GM12878 (cell line): ENCODE results near the gene BRSK2. TPM values are rescaled to one million over a fixed set of nuclear protein-coding genes. Genes with fewer than 3 reads are reported as not detected.

ENCODE experiments used
- ATAC-seq: fragments of 200-7000 bp; cut with Tn5 transposase; 3 replicates; pipeline ENCODE4 v1.9.1; 2020; ENCODE audit warnings: mild to moderate bottlenecking, moderate library complexity
- BruUV-seq: library from RNA; stranded (reverse); fragments of 400-500 nt; replicated peaks from 2 replicates; lab custom pipeline; 2021; lab: Mats Ljungman, UMichigan
- CTCF ChIA-PET: fragments of 300-600 bp; sonication (Branson Sonifier 250); formaldehyde crosslinking; extraction: SDS; loops from one replicate; lab custom pipeline; 2021; ENCODE audit warnings: inconsistent platforms; lab: Yijun Ruan, JAX
- POLR2A ChIA-PET: fragments of 350-600 bp; formaldehyde crosslinking; extraction: SDS; loops from one replicate; lab custom pipeline; 2021; ENCODE audit warnings: inconsistent platforms; lab: Charles Lee
- RAD21 ChIA-PET: fragments of 300-600 bp; sonication (Branson Sonifier 250); formaldehyde crosslinking; loops from one replicate; lab custom pipeline; 2023; ENCODE audit warnings: antibody characterized with exemption; ENCODE audit not compliant: unreplicated experiment; lab: Charles Lee
- SMC1A ChIA-PET: fragments of 300-600 bp; sonication (Branson Sonifier 250); formaldehyde crosslinking; loops from one replicate; lab custom pipeline; 2023; ENCODE audit not compliant: unreplicated experiment, uncharacterized antibody; lab: Charles Lee
- DNase-seq: peaks from one replicate; pipeline ENCODE4 v3.0.0-alpha.2; 2011; ENCODE audit warnings: low read depth, low spot score
- FAIRE-seq: peaks from 3 replicates; lab custom pipeline; 2011; peaks lifted over from hg19 to GRCh38; lab: Jason Lieb, UNC
- H2AFZ ChIP-seq: 2 replicates; pipeline ENCODE4 v1.6.0; 2011; ENCODE audit warnings: low read depth, low read length, control low read depth; ENCODE audit not compliant: control insufficient read depth
- H3K27ac ChIP-seq: 2 replicates; pipeline ENCODE4 v1.5.1; 2011; ENCODE audit warnings: control low read depth; ENCODE audit not compliant: control insufficient read depth, insufficient read depth
- H3K27me3 ChIP-seq, 2 experiments: replicated peaks in 1 of 2; 2 replicates each; pipeline versions ENCODE4 v1.6.0 to v1.6.1; 2011; ENCODE audit warnings: low read length in 1 of 2; ENCODE audit not compliant: control insufficient read depth in 2 of 2, insufficient read depth in 2 of 2
- H3K36me3 ChIP-seq, 2 experiments: 2 replicates each; pipeline ENCODE4 v1.5.1; 2011; ENCODE audit warnings: low read length in 1 of 2; ENCODE audit not compliant: control insufficient read depth in 2 of 2, insufficient read depth in 2 of 2
- H3K4me1 ChIP-seq: 2 replicates; pipeline ENCODE4 v1.6.1; 2011; ENCODE audit warnings: mild to moderate bottlenecking, low read length, moderate library complexity, mixed read lengths; ENCODE audit not compliant: control insufficient read depth, insufficient read depth
- H3K4me2 ChIP-seq: 2 replicates; pipeline ENCODE4 v1.6.0; 2011; ENCODE audit warnings: control low read depth; ENCODE audit not compliant: control insufficient read depth, insufficient read depth
- H3K4me3 ChIP-seq: fragments of 200-600 bp; sonication (generic); 2 replicates; pipeline ENCODE4 v1.5.1; 2016
- H3K79me2 ChIP-seq: 2 replicates; pipeline ENCODE4 v1.6.0; 2011; ENCODE audit warnings: low read length; ENCODE audit not compliant: control insufficient read depth, insufficient read depth
- H3K9ac ChIP-seq: 2 replicates; pipeline ENCODE4 v1.8.0; 2011; ENCODE audit warnings: low read length, control low read depth, mixed read lengths; ENCODE audit not compliant: control insufficient read depth, insufficient read depth
- H3K9me3 ChIP-seq: replicated peaks from 3 replicates; pipeline ENCODE4 v1.5.1; 2011; ENCODE audit warnings: mild to moderate bottlenecking, low read length; ENCODE audit not compliant: control insufficient read depth, insufficient read depth
- H4K20me1 ChIP-seq: 2 replicates; pipeline ENCODE4 v1.6.0; 2011; ENCODE audit not compliant: control insufficient read depth, insufficient read depth
- ESRRA ChIP-seq: IDR thresholded peaks from 2 replicates; pipeline ENCODE4 v1.6.1; 2012; ENCODE audit warnings: mild to moderate bottlenecking, low read length, improper control_type of control experiment
- HDAC6 ChIP-seq: fragments of 200-600 bp; sonication (generic); IDR thresholded peaks from one replicate; pipeline ENCODE4 v1.8.0; 2017; ENCODE audit warnings: antibody characterized with exemption; ENCODE audit not compliant: unreplicated experiment
- JUNB ChIP-seq: IDR thresholded peaks from 2 replicates; pipeline ENCODE4 v1.6.1; 2016; ENCODE audit warnings: antibody characterized with exemption, mild to moderate bottlenecking
- KDM1A ChIP-seq: fragments of 200-600 bp; sonication (generic); IDR thresholded peaks from 2 replicates; pipeline ENCODE4 v1.6.1; 2016; ENCODE audit warnings: borderline replicate concordance
- KLF5 ChIP-seq: fragments of 450-650 bp; IDR thresholded peaks from 2 replicates; pipeline ENCODE4 v1.6.1; 2014; ENCODE audit warnings: mild to moderate bottlenecking; ENCODE audit not compliant: partially characterized antibody
- MTA3 ChIP-seq: IDR thresholded peaks from 2 replicates; pipeline ENCODE4 v1.6.1; 2012; ENCODE audit warnings: low read length, inconsistent platforms, borderline replicate concordance
- SMAD1 ChIP-seq: fragments of 450-650 bp; IDR thresholded peaks from 2 replicates; pipeline ENCODE4 v1.6.1; 2018; ENCODE audit warnings: mild to moderate bottlenecking, low read depth; ENCODE audit not compliant: partially characterized antibody
- SMAD5 ChIP-seq: IDR thresholded peaks from 2 replicates; pipeline ENCODE4 v1.6.1; 2016; ENCODE audit warnings: antibody characterized with exemption, low read depth
- SREBF2 ChIP-seq: IDR thresholded peaks from 2 replicates; pipeline ENCODE4 v1.6.1; 2012; ENCODE audit warnings: mild to moderate bottlenecking, low read length
- STAT3 ChIP-seq: IDR thresholded peaks from 2 replicates; pipeline ENCODE4 v1.6.1; 2011; ENCODE audit warnings: low read depth, low read length, improper control_type of control experiment
- WGBS: methylation state at CpG from one replicate; pipeline ENCODE4 v1.1.6; 2016; ENCODE audit warnings: low lambda C conversion rate; ENCODE audit not compliant: insufficient replicate concordance, insufficient coverage; ENCODE audit errors: missing lambda C conversion rate; 5-methylcytosine and 5-hydroxymethylcytosine counted together
- in situ Hi-C: fragments of 300-500 bp; cut with MboI; formaldehyde crosslinking; loops from 9 replicates; pipeline ENCODE4 v1.14.3; 2018; ENCODE audit warnings: mixed read lengths
- intact Hi-C: fragments of 100-400 bp; cut with micrococcal nuclease; formaldehyde crosslinking; loops from one replicate; pipeline ENCODE4 v1.14.2; 2022; ENCODE audit not compliant: unreplicated experiment
- polyA plus RNA-seq, 11 experiments: library from polyadenylated mRNA; depleted of rRNA in 4 of 11; unstranded in 6 of 11; stranded (reverse) in 5 of 11; fragments of >200 nt; fragmentation: Nextera tagmentation in 4 of 11; fragmentation: Illumina TruSeq in 1 of 11; extraction: Ambion mirVana in 4 of 11; extraction: Trizol in 1 of 11; gene quantifications; 1 replicate in 1 of 11; 2 replicates in 10 of 11; pipeline versions ENCODE4 v1.2.1 to v1.2.3, GENCODE V29; 2011 to 2016; ENCODE audit warnings: inconsistent platforms in 2 of 11, missing spikeins in 2 of 11, low read depth in 1 of 11
- total RNA-seq, 4 experiments: library from RNA; depleted of rRNA in 3 of 4; stranded (reverse); fragments of >200 nt in 3 of 4; fragmentation: Illumina TruSeq in 1 of 4; extraction: Trizol in 1 of 4; gene quantifications; 2 replicates each; pipeline versions ENCODE4 v1.2.1 to v1.2.3, GENCODE V29; 2013 to 2021
- TF ChIP-seq, protein P1 (sequence below): fragments of 450-650 bp; formaldehyde crosslinking; IDR thresholded peaks from 2 replicates; pipeline ENCODE4 v1.4.0; 2020; ENCODE audit warnings: mild to moderate bottlenecking, moderate library complexity
- TF ChIP-seq, protein P2 (sequence below): IDR thresholded peaks from 2 replicates; pipeline ENCODE4 v1.6.1; 2012; ENCODE audit warnings: low read length, inconsistent platforms
- TF ChIP-seq, protein P3 (sequence below): fragments of 450-650 bp; IDR thresholded peaks from 2 replicates; pipeline ENCODE4 v1.6.1; 2016; ENCODE audit warnings: mild to moderate bottlenecking
- TF ChIP-seq, protein P4 (sequence below): fragments of 150-350 bp; IDR thresholded peaks from 2 replicates; pipeline ENCODE4 v1.6.1; 2016; ENCODE audit warnings: low read depth, low read length

The BRSK2 gene
- total and polyA plus RNA-seq, 10 of the 15 experiments (the other 5 are each of a cell fraction or from before 2014, with no cell fraction given): 0.13 TPM; not detected in 9

DNA sequence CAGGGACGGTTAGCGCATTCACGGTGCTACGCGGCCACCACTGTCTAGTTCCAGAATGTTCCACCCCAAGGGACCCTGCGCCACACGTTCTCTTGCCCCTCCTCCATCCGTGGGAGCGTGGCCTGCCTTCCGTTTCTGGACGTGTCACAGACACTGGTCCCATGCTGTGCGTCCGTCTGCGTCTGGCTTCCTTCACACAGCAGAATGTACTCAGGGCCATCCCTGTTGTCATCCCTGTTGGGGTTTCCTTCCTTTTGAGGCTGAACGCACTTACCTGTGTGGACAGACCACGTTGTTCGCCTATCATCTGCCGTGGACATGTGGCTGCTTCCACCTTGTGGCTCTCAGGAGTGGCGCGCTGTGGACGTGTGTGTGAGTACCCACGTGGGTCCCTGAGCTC lies 24.9 kb downstream of the BRSK2 start:
- Histone ChIP-seq H4K20me1 (no peaks in the 10 kb centered on the region), H3K27me3 (no peaks in the 10 kb centered on the region), H3K36me3 (no peaks in the 10 kb centered on the region), H3K9me3 (peaks cover 8% of the 10 kb centered on the region; the same call in 2 of the 3 replicates), H2AFZ (no peak overlapping the region), H3K4me1 (no peaks in the 10 kb centered on the region), H3K4me3 (no peak overlapping the region)
- POLR2A ChIA-PET: no interaction called here
- in situ Hi-C loops: no loop called here
- 70% methylated on average over 22 of the region's 22 CpGs for WGBS
- no peak for ATAC-seq
- CTCF ChIA-PET: no interaction called here
- TF ChIP-seq MTA3: no peak
- no peak for TF ChIP-seq HDAC6
- TF ChIP-seq, protein P1, sequence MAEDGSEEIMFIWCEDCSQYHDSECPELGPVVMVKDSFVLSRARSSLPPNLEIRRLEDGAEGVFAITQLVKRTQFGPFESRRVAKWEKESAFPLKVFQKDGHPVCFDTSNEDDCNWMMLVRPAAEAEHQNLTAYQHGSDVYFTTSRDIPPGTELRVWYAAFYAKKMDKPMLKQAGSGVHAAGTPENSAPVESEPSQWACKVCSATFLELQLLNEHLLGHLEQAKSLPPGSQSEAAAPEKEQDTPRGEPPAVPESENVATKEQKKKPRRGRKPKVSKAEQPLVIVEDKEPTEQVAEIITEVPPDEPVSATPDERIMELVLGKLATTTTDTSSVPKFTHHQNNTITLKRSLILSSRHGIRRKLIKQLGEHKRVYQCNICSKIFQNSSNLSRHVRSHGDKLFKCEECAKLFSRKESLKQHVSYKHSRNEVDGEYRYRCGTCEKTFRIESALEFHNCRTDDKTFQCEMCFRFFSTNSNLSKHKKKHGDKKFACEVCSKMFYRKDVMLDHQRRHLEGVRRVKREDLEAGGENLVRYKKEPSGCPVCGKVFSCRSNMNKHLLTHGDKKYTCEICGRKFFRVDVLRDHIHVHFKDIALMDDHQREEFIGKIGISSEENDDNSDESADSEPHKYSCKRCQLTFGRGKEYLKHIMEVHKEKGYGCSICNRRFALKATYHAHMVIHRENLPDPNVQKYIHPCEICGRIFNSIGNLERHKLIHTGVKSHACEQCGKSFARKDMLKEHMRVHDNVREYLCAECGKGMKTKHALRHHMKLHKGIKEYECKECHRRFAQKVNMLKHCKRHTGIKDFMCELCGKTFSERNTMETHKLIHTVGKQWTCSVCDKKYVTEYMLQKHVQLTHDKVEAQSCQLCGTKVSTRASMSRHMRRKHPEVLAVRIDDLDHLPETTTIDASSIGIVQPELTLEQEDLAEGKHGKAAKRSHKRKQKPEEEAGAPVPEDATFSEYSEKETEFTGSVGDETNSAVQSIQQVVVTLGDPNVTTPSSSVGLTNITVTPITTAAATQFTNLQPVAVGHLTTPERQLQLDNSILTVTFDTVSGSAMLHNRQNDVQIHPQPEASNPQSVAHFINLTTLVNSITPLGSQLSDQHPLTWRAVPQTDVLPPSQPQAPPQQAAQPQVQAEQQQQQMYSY (CRISPR knock-in tag): no peak
- TF ChIP-seq KDM1A: no peak
- TF ChIP-seq STAT3: no peak
- no peak for TF ChIP-seq ESRRA
- TF ChIP-seq SMAD5: no peak
- TF ChIP-seq, protein P2, sequence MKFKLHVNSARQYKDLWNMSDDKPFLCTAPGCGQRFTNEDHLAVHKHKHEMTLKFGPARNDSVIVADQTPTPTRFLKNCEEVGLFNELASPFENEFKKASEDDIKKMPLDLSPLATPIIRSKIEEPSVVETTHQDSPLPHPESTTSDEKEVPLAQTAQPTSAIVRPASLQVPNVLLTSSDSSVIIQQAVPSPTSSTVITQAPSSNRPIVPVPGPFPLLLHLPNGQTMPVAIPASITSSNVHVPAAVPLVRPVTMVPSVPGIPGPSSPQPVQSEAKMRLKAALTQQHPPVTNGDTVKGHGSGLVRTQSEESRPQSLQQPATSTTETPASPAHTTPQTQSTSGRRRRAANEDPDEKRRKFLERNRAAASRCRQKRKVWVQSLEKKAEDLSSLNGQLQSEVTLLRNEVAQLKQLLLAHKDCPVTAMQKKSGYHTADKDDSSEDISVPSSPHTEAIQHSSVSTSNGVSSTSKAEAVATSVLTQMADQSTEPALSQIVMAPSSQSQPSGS: no peak
- TF ChIP-seq, protein P3, sequence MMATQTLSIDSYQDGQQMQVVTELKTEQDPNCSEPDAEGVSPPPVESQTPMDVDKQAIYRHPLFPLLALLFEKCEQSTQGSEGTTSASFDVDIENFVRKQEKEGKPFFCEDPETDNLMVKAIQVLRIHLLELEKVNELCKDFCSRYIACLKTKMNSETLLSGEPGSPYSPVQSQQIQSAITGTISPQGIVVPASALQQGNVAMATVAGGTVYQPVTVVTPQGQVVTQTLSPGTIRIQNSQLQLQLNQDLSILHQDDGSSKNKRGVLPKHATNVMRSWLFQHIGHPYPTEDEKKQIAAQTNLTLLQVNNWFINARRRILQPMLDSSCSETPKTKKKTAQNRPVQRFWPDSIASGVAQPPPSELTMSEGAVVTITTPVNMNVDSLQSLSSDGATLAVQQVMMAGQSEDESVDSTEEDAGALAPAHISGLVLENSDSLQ: no peak
- no peak for TF ChIP-seq KLF5
- no peak for TF ChIP-seq JUNB
- no peak for TF ChIP-seq SREBF2
- TF ChIP-seq SMAD1: no peak
- TF ChIP-seq, protein P4, sequence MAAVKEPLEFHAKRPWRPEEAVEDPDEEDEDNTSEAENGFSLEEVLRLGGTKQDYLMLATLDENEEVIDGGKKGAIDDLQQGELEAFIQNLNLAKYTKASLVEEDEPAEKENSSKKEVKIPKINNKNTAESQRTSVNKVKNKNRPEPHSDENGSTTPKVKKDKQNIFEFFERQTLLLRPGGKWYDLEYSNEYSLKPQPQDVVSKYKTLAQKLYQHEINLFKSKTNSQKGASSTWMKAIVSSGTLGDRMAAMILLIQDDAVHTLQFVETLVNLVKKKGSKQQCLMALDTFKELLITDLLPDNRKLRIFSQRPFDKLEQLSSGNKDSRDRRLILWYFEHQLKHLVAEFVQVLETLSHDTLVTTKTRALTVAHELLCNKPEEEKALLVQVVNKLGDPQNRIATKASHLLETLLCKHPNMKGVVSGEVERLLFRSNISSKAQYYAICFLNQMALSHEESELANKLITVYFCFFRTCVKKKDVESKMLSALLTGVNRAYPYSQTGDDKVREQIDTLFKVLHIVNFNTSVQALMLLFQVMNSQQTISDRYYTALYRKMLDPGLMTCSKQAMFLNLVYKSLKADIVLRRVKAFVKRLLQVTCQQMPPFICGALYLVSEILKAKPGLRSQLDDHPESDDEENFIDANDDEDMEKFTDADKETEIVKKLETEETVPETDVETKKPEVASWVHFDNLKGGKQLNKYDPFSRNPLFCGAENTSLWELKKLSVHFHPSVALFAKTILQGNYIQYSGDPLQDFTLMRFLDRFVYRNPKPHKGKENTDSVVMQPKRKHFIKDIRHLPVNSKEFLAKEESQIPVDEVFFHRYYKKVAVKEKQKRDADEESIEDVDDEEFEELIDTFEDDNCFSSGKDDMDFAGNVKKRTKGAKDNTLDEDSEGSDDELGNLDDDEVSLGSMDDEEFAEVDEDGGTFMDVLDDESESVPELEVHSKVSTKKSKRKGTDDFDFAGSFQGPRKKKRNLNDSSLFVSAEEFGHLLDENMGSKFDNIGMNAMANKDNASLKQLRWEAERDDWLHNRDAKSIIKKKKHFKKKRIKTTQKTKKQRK: no peak
- TF ChIP-seq, all 136 proteins: peak for 0
- Histone ChIP-seq H3K79me2 (no peaks in the 10 kb centered on the region), H3K4me2 (no peak overlapping the region), H3K9ac (no peak overlapping the region), H3K27ac (no peak overlapping the region)
- SMC1A ChIA-PET: no interaction called here
- DNase-seq (no peak), FAIRE-seq (no peak)
- no TSS peak for BruUV-seq
- RAD21 ChIA-PET: no interaction called here
- intact Hi-C loops: no loop called here
